G401 (cell line): Measurements from ENCODE around the gene ZCCHC14. TPM values are rescaled to one million over a fixed set of nuclear protein-coding genes. Genes with fewer than 3 reads are reported as not detected.
A peak's percentile ranks its signal among the peaks of the same experiment; 100 is the strongest.
"Not testable (repeated sequence)": the region's sequence is repeated elsewhere in the genome, so short reads cannot be mapped to it uniquely, and the experiment has no call there.

Experiments used
- DNase-seq: peaks from one replicate; pipeline ENCODE4 v3.0.0-alpha.2; 2015; ENCODE audit warnings: low spot score
- in situ Hi-C: cut with HindIII; loops from 2 replicates; pipeline ENCODE4 v1.10.0; 2016; ENCODE audit warnings: low sequenced_read_pairs, mixed read lengths
- total RNA-seq: library from RNA; depleted of rRNA; stranded (reverse); fragments of >200 nt; shearing (Covaris generic); gene quantifications from 2 replicates; pipeline ENCODE4 v1.2.3, GENCODE V29; 2014

Gene ZCCHC14
- total RNA-seq, 1 experiment from 2014 or later, result 12.9 TPM

GRCh38 chr16:87501117-87501516, 8.3 kb upstream of the ZCCHC14 start:
- in situ Hi-C loops, result no loop called here

GRCh38 chr16:87499189-87499486, 6.3 kb upstream of the ZCCHC14 start:
- in situ Hi-C loops, result no loop called here
- DNase-seq, result no peak

More at GRCh38 chr16:87501117-87501516, 8.3 kb upstream of the ZCCHC14 start:
- no peak for DNase-seq

GRCh38 chr16:87498324-87499188, 5.7 kb upstream of the ZCCHC14 start:
- DNase-seq, result no peak
- in situ Hi-C loops, result no loop called here

GRCh38 chr16:87497767-87498290, 5.0 kb upstream of the ZCCHC14 start:
- DNase-seq, in situ Hi-C loops: not testable (repeated sequence)

GRCh38 chr16:87497023-87497766, 4.4 kb upstream of the ZCCHC14 start:
- in situ Hi-C loops, DNase-seq: not testable (repeated sequence)

- no peak for DNase-seq
- in situ Hi-C loops, result no loop called here
Observed at GRCh38 chr16:87496447-87496801, 3.6 kb upstream of the ZCCHC14 start.

- DNase-seq, result no peak
- in situ Hi-C loops, result no loop called here
Observed at GRCh38 chr16:87495578-87496446, 3.0 kb upstream of the ZCCHC14 start.

- no peak for DNase-seq
- in situ Hi-C loops, result no loop called here
Observed at GRCh38 chr16:87493608-87494280, 920 bp upstream of the ZCCHC14 start.

GRCh38 chr16:87492291-87492630, 563 bp downstream of the ZCCHC14 start:
- in situ Hi-C loops, result no loop called here
- DNase-seq, result no peak

GRCh38 chr16:87491522-87492290, 1.1 kb downstream of the ZCCHC14 start:
- peak; percentile 44 for DNase-seq
- in situ Hi-C loops, result no loop called here

- DNase-seq, result peak; percentile 44
- in situ Hi-C loops, result not testable (repeated sequence)
Observed at GRCh38 chr16:87490799-87491521, 1.9 kb downstream of the ZCCHC14 start.

GRCh38 chr16:87490096-87490798, 2.6 kb downstream of the ZCCHC14 start:
- in situ Hi-C loops, result no loop called here

GRCh38 chr16:87489434-87490045, 3.3 kb downstream of the ZCCHC14 start:
- in situ Hi-C loops, result no loop called here
- no peak for DNase-seq

More at GRCh38 chr16:87490096-87490798, 2.6 kb downstream of the ZCCHC14 start:
- no peak for DNase-seq

GRCh38 chr16:87488960-87489359, 3.9 kb downstream of the ZCCHC14 start:
- in situ Hi-C loops, result not testable (repeated sequence)

GRCh38 chr16:87487361-87487924, 5.4 kb downstream of the ZCCHC14 start:
- in situ Hi-C loops, result no loop called here
- DNase-seq, result peak; percentile 71

More at GRCh38 chr16:87488960-87489359, 3.9 kb downstream of the ZCCHC14 start:
- DNase-seq, result not testable (repeated sequence)

GRCh38 chr16:87486713-87487247, 6.0 kb downstream of the ZCCHC14 start:
- in situ Hi-C loops, result no loop called here
- DNase-seq, result no peak
